B cell (primary cell): ENCODE data around the gene TOP1. TPM values are rescaled to one million over a fixed set of nuclear protein-coding genes. Genes with fewer than 3 reads are reported as not detected.
A peak's percentile ranks its signal among the peaks of the same experiment; 100 is the strongest.

ENCODE experiments used
- ATAC-seq: fragments of 200-7000 bp; cut with Tn5 transposase; one replicate; pipeline ENCODE4 v1.10.0; 2021; ENCODE audit warnings: low read depth, mild to moderate bottlenecking, moderate number of reproducible peaks, moderate library complexity
- CTCF ChIA-PET: fragments of 350-600 bp; sonication (Branson Sonifier 250); formaldehyde crosslinking; loops from one replicate; lab custom pipeline; 2021; ENCODE audit warnings: antibody characterized with exemption, inconsistent platforms; lab: Charles Lee
- POLR2A ChIA-PET: fragments of 350-600 bp; sonication (Branson Sonifier 250); formaldehyde crosslinking; loops from one replicate; lab custom pipeline; 2021; ENCODE audit warnings: antibody characterized with exemption; lab: Charles Lee
- DNase-seq: peaks from one replicate; pipeline ENCODE4 v3.0.0; 2013
- H2AFZ ChIP-seq: 2 replicates; pipeline ENCODE4 v1.6.1; 2012; ENCODE audit warnings: mild to moderate bottlenecking, low read depth, low read length; ENCODE audit not compliant: insufficient read depth, poor library complexity, severe bottlenecking
- H3K27ac ChIP-seq, 2 donors: 1 replicate in 1 of 2; 2 replicates in 1 of 2; pipeline ENCODE4 v1.5.1; 2012 to 2013; ENCODE audit warnings: low read length in 2 of 2, mild to moderate bottlenecking in 2 of 2, moderate library complexity in 1 of 2
- H3K27me3 ChIP-seq, 4 experiments: fragments of 200-600 bp in 1 of 4; sonication (generic) in 1 of 4; replicated peaks in 1 of 4; 1 replicate in 2 of 4; 2 replicates in 2 of 4; pipeline versions ENCODE4 v1.6.1 to v1.7.0; 2013 to 2016; ENCODE audit warnings: low read length in 3 of 4, mild to moderate bottlenecking in 2 of 4, mixed read lengths in 1 of 4, moderate library complexity in 1 of 4; ENCODE audit not compliant: insufficient read depth in 4 of 4, control insufficient read depth in 3 of 4; ENCODE audit errors: control extremely low read depth in 1 of 4
- H3K36me3 ChIP-seq, 2 experiments: replicated peaks in 1 of 2; 1 replicate in 1 of 2; 2 replicates in 1 of 2; pipeline versions ENCODE4 v1.6.1 to v1.7.1; 2013; ENCODE audit warnings: low read length in 1 of 2; ENCODE audit not compliant: insufficient read depth in 2 of 2, control insufficient read depth in 1 of 2; ENCODE audit errors: control extremely low read depth in 1 of 2, extremely low read depth in 1 of 2
- H3K4me1 ChIP-seq, 2 donors: fragments of 200-600 bp in 1 of 2; sonication (generic) in 1 of 2; 1 replicate in 1 of 2; 2 replicates in 1 of 2; pipeline versions ENCODE4 v1.5.1 to v1.6.1; 2013 to 2017; ENCODE audit warnings: low read length in 2 of 2; ENCODE audit not compliant: control insufficient read depth in 2 of 2, insufficient read depth in 2 of 2
- H3K4me2 ChIP-seq: replicated peaks from 2 replicates; pipeline ENCODE3; 2012; ENCODE audit warnings: mild to moderate bottlenecking, low read depth, low read length; ENCODE audit not compliant: poor library complexity, severe bottlenecking
- H3K4me3 ChIP-seq, 5 experiments: fragments of 200-600 bp in 1 of 5; sonication (generic) in 1 of 5; 1 replicate in 3 of 5; 2 replicates in 2 of 5; pipeline versions ENCODE4 v1.5.1 to v1.7.0; 2011 to 2016; ENCODE audit warnings: low read length in 4 of 5, mild to moderate bottlenecking in 4 of 5, low read depth in 2 of 5, control low read depth in 1 of 5, moderate library complexity in 1 of 5; ENCODE audit not compliant: insufficient read depth in 1 of 5; ENCODE audit errors: control extremely low read depth in 1 of 5, extremely low read depth in 1 of 5
- H3K79me2 ChIP-seq: fragments of 200-600 bp; sonication (generic); one replicate; pipeline ENCODE4 v1.6.0; 2016; ENCODE audit warnings: low read length; ENCODE audit not compliant: control insufficient read depth, insufficient read depth
- H3K9ac ChIP-seq: fragments of 200-600 bp; sonication (generic); 2 replicates; pipeline ENCODE4 v1.6.1; 2017; ENCODE audit warnings: mild to moderate bottlenecking, low read length, moderate library complexity
- H3K9me3 ChIP-seq, 3 donors: one replicate each; pipeline versions ENCODE4 v1.6.1 to v1.7.1; 2013; ENCODE audit warnings: low read length in 2 of 3; ENCODE audit not compliant: control insufficient read depth in 2 of 3, insufficient read depth in 1 of 3; ENCODE audit errors: control extremely low read depth in 1 of 3
- H4K20me1 ChIP-seq: 2 replicates; pipeline ENCODE4 v1.6.0; 2012; ENCODE audit warnings: mild to moderate bottlenecking, low read length; ENCODE audit not compliant: insufficient read depth, control insufficient read depth, poor library complexity, severe bottlenecking
- H3K27ac Mint-ChIP-seq: one replicate; pipeline ENCODE4 v1.8.0; 2021; ENCODE audit warnings: mixed read lengths
- H3K27me3 Mint-ChIP-seq: one replicate; pipeline ENCODE4 v1.8.0; 2021; ENCODE audit warnings: mixed read lengths
- H3K4me1 Mint-ChIP-seq: one replicate; pipeline ENCODE4 v1.8.0; 2021; ENCODE audit warnings: mixed read lengths
- H3K4me3 Mint-ChIP-seq: one replicate; pipeline ENCODE4 v1.8.0; 2021; ENCODE audit warnings: mixed read lengths
- H3K9me3 Mint-ChIP-seq: one replicate; pipeline ENCODE4 v1.8.0; 2022; ENCODE audit warnings: mixed read lengths; ENCODE audit not compliant: insufficient read depth
- CTCF ChIP-seq: fragments of 200-600 bp; IDR thresholded peaks from one replicate; pipeline ENCODE4 v1.8.0; 2022; ENCODE audit warnings: antibody characterized with exemption, mild to moderate bottlenecking
- EZH2 ChIP-seq: IDR thresholded peaks from 2 replicates; pipeline ENCODE4 v1.6.1; 2012; ENCODE audit warnings: borderline replicate concordance, low read depth, mild to moderate bottlenecking, moderate library complexity, low read length; ENCODE audit not compliant: insufficient read depth, poor library complexity, severe bottlenecking
- WGBS: methylation state at CpG from one replicate; pipeline ENCODE4 v1.1.5; 2013; ENCODE audit warnings: missing lambda C conversion rate; ENCODE audit not compliant: insufficient coverage; 5-methylcytosine and 5-hydroxymethylcytosine counted together
- intact Hi-C: fragments of 100-400 bp; cut with micrococcal nuclease; formaldehyde crosslinking; loops from one replicate; pipeline ENCODE4 v1.10.0; 2022
- polyA plus RNA-seq: library from polyadenylated mRNA; depleted of rRNA; stranded (reverse); fragments of >200 nt; gene quantifications from 2 replicates; pipeline ENCODE4 v1.2.3, GENCODE V29; 2012
- total RNA-seq, 2 donors: library from RNA; stranded (reverse); fragments of 120-200 nt in 1 of 2; gene quantifications; 1 replicate in 1 of 2; 2 replicates in 1 of 2; pipeline versions ENCODE4 v1.2.3 to v1.2.4, GENCODE V29; 2013 to 2022

The TOP1 gene
- total and polyA plus RNA-seq, 2 donors (not counting 1 experiment from before 2014, with no cell fraction given), result 5.4 to 44.9 TPM

GRCh38 chr20:41139227-41140093 lies 110.8 kb downstream of the TOP1 start:
- ChIA-PET POLR2A (interaction anchor here (1.1 to 1.2 kb wide), 2 partner anchors 11 to 17 kb away, joined by 4 read pairs; no protein-coding TSS in a partner anchor), CTCF (interaction anchor here (0.6 to 10.0 kb wide), 4 partner anchors 15 to 205 kb away, joined by 3 to 122 read pairs (median 4); no protein-coding TSS in a partner anchor)
- Histone ChIP-seq H3K27ac (peak overlapping the region in 1 of 2 donors; percentile 73), H2AFZ (no peak overlapping the region), H3K27me3 (no peaks in the 10 kb centered on the region), H3K4me1 (peaks cover 57 to 72% of the 10 kb centered on the region in 2 donors), H3K79me2 (peaks cover 59% of the 10 kb centered on the region), H3K4me3 (peak overlapping the region in 2 of 5 experiments; percentile 82 to 83), H3K36me3 (peaks cover 0 to 3% of the 10 kb centered on the region in 2 experiments), H3K9ac (peak overlapping the region; percentile 72), H3K4me2 (peak overlapping the region; percentile 92), H4K20me1 (peaks cover 23% of the 10 kb centered on the region), H3K9me3 (no peaks in the 10 kb centered on the region)
- DNase-seq (no peak), ATAC-seq (no peak)
- Mint-ChIP-seq H3K27me3 (no peaks in the 10 kb centered on the region), H3K4me3 (peak overlapping the region; percentile 83), H3K4me1 (peaks cover 79% of the 10 kb centered on the region), H3K27ac (peak overlapping the region; percentile 77), H3K9me3 (no peaks in the 10 kb centered on the region)
- TF ChIP-seq EZH2, result no peak
- no peak for TF ChIP-seq CTCF
- intact Hi-C loops, result loop anchor here (5.0 kb wide), 2 partner anchors 108 to 553 kb away; no protein-coding TSS in a partner anchor
- WGBS, result 57% methylated on average over 1 of the region's 5 CpGs
